Measurements from ENCODE around the gene TMEM53.

Gene TMEM53

DNA sequence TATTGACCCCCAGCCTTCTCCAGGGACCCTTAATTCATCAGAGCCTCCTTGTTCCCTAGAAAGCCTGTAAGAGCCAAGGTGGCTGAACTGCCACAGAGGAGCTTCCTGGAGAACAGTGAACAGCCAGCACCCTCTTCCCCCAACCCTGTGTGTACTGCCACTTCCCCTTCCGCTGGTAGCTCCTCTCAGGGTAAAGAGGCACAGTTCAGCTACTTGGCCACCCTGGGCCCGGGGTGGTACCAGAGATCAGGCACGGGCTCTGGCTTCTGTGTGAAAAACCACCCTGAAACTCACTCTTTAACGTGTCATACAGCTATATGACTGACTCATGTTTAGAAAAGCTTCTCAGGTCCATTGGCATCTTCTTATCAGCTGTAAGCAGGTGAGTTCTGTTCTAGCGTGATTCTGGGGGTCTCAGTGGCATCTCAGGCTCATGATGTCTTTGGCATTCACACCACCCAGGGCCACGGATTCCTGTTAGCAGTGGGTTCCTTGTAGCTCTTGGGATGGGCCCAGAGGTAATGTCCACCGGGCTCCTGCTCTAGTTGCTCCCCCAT is 22.6 kb upstream of the TMEM53 start:
- no peak for DNase-seq

DNA sequence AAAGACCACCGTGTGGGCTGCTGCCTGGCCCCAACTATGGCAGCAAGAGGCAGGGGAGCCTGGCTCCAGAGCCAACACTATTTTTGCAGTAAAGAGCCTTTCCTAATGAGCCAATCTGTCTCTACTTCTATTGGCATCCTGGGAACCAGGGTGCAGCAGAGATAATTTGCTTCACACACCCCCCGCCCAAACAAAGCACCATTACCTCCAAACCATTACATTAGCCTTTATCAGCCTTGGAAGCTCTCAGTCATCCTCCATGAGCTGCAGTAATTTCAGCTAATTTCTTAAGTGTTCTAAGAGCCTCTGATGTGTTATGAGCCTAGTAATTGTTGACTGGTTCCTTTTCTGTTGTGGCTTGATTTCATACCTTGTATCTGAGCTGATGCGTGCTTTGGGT is 21.8 kb upstream of the TMEM53 start:
- no peak for DNase-seq

DNA sequence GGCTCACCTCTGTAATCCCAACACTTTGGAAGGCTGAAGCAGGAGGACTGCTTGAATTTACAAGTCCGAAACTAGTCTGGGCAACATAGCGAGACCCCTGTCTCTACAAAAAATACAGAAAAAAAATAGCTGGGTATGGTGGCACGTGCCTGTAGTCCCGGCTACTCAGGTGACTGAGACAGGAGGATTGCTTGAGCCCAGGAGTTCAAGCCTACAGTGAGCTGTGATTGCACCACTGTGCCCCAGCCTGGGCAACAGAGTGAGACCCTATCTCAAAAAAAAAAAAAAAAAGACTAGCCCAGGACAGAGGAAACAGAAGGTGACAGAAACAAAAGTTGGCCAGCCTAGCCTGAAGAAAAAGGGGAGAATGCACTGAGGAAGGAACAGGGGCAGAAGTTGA is 21.4 kb upstream of the TMEM53 start:
- DNase-seq: no peak

DNA sequence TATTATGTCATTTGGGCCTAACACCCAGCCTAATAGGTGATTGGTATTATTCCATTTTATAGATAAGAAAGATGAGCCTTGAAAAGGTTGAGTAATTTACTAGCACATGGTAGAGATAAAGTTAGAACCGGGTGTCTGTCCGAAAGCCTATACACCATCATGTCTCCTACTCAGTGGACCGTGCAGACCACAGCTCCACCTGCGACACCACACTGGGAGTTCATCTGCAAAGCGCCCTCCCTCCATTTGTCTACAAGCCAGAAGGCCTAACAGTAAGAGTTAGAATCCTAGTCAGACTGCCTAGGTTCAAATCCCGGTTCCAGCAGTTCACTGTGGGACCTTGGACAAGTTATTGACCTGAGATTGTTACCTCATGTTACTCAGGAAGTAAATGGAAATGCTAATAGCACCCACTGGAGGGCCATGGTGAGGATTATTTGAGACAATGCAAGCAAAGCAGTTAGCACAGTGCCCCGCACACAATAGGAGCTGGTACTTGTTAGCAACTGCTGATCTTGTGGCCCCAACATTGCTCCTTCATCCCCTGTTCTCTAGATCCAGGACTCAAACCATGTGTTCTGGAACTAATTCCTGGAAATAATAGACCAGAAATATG is 20.7 kb upstream of the TMEM53 start:
- no peak for DNase-seq

DNA sequence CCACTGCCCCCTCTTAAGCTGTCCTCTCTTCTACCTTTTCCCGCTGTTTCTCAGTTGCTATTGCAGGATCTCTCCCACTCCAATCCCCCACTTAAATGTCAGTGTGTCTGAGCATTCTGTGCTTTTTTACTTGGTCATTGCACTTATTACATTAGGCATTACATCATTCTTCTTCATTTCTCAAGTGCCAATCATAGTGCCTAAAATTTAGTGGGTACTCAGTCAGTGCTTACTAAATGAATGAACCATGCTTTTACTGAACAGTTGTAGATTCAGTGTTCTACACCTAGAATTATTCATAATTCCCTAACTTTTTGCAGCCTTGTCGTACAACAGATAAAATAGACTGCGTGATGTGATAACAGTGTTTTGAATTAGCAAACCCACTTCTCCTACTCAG is 19.6 kb upstream of the TMEM53 start:
- DNase-seq: no peak

DNA sequence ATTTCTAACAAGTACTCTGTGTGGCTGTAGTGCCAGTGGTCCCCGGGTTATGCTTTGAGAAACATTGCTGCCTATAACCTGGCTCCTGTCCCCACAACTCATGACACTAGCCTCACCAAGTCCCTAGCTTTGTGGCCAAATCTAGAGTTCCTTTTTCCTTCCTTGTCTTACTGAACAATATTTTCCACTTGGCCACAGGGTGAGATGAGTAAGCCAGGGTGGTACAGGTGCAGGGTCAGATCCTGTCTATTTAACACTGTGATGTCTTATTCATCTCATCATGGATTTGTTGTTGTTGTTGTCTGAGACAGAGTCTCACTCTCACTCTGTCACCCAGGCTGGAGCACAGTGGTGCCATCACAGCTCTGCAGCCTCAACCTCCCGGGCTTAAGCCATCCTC is 18.9 kb upstream of the TMEM53 start:
- DNase-seq: no peak

DNA sequence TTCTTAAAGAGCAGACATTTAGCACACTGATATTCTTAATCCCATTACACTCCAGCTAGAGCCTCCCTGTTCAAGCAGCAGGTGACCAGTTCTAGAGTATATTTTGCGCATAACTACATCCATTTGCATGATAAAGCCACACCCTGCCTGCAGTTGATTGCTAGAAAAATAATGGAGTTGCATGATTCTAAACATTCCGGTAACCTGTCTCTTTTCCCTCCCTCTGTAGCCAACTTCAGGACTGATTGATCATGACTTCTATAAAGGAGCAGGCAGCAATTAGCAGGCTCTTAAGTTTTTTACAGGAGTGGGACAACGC is 15.1 kb upstream of the TMEM53 start:
- no peak for DNase-seq

DNA sequence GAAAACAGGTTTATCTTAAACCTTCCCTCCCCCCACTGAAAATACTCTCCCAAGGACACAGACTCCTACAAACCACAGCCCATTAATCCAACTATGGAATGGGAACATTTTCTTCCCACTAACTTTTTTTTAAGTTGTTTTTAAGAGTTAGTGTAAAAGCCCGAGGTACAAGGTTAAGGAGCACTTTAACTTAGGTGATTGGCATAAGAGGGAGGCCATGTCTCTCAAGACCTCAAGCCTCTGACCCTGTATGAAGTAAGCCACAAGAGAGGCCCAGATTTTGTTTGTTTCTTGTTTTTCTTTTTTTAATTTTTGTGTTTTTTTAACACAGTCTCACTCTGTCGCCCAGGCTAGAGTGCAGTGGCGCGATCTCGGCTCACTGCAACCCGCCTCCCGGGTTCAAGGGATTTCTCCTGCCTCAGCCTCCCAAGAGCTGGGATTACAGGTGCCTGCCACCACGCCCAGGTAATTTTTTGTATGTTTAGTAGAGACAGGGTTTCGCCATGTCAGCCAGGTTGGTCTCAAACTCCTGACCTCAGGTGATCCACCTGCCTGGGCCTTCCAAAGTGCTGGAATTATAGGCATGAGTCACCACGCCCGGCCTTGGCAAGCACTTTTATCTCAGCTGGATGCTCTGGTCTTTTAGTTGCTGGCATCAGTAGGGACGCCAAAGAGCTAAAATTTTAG is 14.6 kb upstream of the TMEM53 start:
- DNase-seq: no peak

DNA sequence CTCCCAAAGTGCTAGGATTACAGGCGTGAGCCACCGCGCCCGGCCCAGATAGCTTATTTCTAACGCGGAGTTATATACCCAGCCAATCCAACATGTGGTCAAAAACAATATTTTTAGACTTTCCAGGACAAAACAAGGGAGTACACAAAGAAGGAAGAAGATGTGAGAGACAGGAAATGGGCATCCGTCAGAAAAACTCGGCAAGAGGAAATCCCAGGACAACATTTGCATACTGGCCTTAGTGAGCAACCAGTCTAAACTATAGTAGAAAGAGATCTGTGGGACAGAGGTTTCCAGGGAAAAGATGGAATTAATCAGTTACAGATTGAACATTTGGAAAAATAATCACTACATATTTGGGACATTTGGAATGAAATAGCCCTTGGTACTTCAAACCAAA is 11.6 kb upstream of the TMEM53 start:
- no peak for DNase-seq

DNA sequence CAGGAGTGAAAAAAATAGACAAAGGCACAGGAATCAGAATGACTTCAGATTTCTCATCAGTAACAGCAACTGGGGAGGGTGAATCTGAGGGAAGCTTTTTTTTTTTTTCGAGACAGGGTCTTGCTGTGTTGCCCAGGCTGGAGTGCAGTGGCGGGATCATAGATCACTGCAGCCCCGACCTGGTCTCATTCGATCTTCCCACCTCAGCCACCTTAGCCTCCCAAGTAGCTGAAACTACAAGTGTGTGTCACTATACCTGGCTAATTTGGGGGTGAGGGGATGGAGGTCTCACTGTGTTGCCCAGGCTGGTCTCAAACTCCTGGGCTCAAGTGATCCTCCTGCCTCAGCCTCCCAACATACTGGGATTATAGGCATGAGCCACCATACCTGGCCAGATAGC is 10.9 kb upstream of the TMEM53 start:
- DNase-seq: no peak

DNA sequence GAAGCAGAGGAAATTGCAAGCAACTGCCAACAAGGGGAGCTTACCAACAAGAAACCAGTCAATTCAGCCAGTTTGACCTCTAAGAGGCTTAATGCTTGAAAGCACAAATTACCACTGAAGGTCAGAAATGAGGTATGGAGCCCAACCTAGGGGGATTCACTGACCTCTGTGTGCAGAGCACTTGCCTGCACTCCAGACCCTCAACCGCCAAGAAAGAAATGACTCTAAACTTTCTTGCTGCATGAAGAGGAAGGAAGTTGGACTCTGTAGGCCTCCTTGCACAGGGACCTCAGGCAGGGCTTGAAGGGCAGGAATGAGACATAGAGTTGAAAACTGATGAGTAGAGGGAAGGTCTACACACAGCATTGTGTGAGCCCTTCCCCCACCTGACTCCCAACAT is 10.2 kb upstream of the TMEM53 start:
- no peak for DNase-seq

DNA sequence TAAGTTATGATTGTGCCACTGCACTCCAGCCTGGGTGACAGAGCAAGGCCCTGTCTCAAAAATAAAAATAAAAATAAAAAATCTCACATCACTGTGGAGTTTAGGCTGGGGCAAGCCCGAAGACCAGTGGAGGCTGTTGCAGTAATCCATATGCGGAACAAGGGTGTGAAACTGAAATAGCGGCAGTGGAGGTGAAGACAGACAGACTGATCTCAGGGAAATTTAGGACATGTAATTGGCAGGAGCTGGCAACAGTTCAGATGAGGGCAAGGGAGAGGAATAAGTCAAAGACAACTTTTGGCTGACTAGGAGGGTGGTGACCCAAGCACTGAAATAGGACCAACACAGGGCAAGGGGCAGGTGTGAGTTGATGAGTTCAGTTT is 8.6 kb upstream of the TMEM53 start:
- DNase-seq: no peak

DNA sequence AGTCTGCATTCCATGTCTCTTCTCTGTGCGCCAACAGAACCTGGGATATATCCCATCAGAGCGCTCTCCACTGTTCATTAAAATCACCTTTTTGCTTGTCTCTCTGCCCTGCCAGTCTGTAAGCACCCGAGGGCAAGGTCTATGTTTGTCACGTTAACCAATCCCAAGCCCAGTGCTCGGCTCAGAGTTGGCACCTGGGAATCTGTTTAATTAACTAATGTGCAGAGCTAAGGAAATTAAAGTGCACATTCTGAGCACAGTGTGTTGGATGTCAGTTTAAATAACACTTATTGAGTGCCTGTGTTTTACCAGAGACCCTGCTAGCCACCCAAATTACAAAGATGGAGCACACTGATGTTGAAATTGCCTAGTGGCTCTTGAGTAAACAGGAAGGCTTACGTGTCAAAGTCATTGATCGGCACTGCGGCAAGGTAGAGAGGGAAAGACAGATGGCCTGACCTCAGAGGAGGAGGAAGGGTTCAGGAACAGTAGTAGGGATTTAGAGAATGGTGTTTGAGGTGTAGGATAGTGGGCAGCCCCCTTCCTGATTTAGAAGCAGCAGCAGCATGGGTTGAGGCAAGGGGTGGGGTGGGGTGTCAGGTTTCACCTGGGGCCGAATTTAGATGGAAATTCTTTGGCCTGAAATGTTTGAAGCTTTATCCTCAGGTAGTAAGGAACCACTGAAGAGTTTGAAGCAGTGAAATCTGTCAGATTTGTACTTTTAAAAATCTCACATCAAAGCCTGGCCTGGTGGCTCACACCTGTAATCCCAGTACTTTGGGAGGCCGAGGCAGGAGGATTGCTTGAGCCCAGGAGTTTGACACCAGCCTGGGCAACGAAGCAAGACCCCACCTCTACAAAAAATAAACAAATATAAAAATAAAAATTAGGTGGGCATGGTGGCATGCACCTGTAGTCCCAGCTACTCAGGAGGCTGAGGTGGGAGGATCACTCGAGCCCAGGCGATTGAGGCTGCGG is 7.9 kb upstream of the TMEM53 start:
- peak; percentile 59 for DNase-seq

DNA sequence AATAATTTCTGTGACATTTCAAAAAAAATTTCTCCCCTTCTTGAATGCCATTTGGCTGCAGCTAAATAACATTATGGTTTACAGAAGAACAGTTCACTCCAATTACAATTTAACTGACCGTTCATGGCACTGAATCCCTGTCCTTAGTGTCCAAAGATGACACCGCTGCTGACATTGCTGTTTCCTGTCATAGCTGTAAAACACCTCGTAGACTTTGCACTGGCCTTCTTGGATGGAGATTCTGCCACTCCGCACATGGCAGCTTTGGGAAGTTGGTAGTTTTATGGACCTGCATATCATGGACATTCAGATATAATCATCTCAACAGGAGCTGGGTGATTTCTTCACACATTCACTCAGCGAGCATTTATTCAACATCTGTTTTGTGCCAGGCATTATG is 5.2 kb upstream of the TMEM53 start:
- no peak for DNase-seq

DNA sequence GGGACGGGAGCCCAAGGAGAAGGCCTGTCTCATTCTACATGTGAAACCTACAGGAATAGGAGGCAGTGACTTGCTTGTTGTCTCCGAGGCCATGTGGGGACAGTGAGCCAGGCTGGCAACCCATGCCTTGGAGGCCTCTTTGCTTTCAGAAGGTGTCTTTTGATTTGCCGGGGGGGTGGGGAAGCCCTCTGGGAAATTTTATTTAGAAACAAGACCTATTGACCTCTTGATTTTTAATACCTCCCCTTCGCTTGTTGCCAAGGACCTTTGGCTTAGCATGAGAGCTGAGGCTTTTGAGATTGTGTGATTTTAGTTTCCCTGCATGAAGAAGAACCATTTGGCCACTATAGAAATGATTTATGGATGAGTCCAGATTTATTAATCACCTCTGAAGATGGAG is 4.3 kb upstream of the TMEM53 start:
- DNase-seq: no peak

DNA sequence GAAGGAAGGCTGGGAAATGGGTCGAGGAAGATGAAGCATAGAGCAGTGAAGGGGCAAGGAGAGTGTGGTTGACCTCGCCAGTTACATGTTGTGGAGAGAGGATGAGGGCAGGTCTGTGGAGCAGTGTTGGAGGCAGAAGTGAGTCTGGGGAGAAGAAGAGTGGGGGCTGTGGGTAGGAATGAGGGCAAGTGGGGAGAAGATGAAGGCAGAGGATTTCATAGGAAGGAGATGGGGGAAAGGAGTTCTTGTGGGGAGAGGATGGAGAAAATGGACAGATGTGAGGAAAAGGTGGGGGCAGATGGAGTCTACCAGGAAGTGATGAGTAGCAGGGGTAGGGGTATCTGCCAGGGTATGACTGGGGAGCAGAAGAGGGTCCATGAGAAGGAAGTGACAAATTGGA is 3.8 kb upstream of the TMEM53 start:
- no peak for DNase-seq

DNA sequence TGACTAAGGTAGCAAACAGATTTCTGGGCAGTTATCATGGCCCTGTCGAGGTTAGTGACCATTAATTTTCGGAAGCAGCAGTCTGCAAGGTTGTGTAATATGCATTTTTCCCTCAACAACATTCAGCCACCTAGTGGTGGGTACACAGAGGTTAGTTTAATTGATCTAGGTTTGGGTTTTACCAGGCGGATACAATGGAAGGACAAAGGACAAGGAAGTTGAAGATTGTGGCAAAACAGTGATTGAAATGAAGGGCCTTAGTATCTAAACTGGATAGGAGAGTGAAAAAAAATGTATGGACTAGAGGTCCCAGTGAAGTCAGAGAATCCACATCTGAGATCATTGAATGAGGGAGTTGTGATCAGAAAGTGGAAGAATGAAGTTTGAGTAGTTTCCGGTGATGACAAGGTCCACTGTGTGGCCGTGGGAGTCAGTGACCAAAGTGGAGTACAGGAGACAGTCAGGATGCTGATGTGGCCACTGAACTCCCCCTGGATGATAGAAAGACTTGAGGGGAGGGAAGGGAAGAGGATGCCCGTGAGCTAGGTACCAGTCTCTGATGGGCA is 3.0 kb upstream of the TMEM53 start:
- peak; percentile 50 for DNase-seq

DNA sequence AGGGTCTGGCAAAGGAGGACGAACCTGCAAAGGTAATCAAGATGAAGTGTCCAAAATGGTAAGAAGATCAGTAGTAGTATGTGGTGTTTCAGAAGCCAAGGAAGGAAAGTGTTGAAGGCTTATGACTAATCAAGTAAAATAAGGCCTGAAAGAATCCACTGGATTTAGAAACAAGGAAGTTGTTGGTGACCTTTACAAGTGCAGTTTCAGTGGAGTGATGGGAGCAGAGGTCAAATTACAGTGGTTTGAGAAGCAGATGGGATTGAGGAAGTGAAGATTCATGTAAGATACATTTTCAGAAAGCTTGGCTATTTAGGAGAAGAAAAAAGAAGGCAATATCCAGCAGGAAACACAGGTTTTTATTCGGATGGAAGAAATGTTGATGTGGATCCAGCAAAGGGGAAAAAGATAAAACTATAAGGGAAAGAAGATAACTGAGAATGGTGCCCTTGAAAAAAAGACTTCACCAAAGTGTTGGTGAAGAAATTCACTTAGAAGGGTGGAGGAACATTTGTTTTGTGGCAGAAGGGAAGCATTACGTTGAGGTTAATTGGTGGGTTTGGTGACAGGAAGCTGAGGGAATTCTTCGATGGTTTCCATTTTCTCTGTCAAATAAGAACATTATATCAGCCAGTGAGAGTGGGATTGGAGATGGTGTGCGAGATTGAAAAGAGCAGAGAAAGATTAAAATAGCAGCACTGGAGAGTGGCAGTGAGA is 2.4 kb upstream of the TMEM53 start:
- DNase-seq: no peak

DNA sequence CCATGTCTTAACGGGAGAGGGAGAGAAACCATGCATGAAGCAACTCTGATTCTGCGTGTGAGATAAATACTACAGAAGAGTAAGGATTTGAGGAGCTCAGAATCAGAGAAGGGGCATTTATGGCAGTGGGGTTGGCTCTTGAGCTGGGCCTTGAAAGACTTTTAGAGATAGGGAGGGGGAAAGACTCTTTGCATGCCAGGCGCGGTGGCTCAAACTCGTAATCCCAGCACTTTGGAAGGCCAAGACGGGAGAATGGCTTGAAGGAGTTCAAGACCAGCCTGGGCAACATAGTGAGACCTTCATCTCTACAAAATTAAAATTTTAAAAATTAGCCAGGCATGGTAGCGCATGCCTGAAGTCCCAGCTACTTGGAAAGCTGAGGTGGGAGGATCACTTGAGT is 905 bp upstream of the TMEM53 start:
- no peak for DNase-seq

DNA sequence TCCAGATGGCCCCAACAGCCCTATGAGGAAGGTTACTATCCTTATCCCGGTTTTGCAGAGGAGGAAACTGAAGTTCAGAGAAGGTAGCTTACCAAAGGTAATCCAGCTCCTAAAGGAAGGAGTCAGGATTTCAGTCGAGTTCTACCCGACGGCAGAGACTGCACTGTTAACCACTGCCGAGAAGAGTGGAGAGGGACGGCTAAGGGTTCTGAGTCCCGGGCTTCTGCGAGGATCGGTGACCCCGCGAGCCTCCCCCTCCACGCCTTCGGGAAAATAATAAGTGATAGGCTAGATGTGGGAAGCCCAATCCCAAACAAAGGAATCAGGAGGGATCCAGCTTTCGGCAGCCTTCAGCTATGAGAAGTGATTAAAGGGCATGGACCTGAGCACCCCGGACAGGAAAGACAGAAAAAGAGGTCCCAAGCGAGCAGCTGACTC is 587 bp downstream of the TMEM53 start:
- DNase-seq: no peak

DNA sequence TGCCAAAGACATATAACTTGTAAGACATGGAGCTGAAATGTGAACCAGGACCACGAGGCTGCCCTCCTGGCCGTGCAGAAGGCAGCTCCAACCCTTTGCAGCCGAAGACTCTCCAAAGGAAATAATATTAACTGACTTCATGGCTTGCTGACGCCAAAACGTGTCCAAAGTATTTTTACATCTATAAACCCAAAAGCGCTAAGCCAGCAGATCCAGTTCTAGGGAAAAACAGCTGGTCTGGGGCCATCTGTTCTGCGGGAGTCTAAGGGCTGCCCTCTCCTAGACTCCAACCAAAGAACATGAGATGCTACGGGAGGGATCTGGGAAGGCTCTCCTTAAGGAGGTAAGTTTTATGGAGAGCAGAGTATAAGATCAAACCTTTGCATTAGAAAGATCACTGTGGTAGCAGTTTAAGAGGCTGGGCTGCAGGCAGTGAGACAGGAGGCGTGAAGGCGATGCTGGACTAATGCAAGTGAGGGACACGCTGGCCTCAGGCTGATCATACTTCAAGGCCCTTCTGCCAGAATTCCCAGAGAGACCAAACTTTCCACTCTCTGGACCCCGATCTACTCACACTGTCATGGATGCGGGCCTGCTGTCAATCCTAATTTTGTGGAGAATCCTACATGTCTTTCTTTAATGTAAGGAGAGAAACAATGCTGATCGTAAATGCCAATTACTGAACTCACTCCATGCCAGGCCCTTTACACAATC is 1.2 kb downstream of the TMEM53 start:
- no peak for DNase-seq
